SH-SY5Y (cell line): Measurements from ENCODE around the gene LBR.

Experiments used
- GATA2 ChIP-seq: IDR thresholded peaks from 2 replicates; pipeline ENCODE4 v1.6.1; 2011; ENCODE audit warnings: mild to moderate bottlenecking, low read depth, low read length
- GATA3 ChIP-seq: IDR thresholded peaks from 2 replicates; pipeline ENCODE4 v1.6.1; 2011; ENCODE audit warnings: low read depth, mild to moderate bottlenecking, low read length, moderate library complexity

DNA sequence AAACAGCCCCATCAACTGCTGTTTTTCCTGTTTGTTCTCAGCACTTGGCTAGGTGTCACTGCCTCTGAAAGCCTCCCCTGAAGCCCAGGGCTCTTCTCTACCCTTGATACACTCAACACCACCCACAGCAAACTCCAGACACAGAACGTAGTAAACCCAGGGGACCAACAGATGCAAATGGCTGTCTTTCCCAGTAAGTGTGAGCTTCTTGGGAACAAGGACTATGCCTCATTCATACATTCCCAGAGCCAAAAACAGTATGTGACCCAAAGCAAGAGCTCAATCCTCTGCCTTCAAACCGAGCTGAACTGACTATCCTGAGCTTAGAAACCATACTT lies 4.4 kb downstream of the LBR start:
- TF ChIP-seq GATA2 (no peak), GATA3 (no peak)
